ENCODE data around the gene GLIPR1L2. TPM values are rescaled to one million over a fixed set of nuclear protein-coding genes. Genes with fewer than 3 reads are reported as not detected.

GLIPR1L2 gene
- total and polyA plus RNA-seq, 10 of the 15 experiments (the other 5 are each of a cell fraction or from before 2014, with no cell fraction given), result 0.04 to 0.39 (median 0.09) TPM; not detected in 3

DNA sequence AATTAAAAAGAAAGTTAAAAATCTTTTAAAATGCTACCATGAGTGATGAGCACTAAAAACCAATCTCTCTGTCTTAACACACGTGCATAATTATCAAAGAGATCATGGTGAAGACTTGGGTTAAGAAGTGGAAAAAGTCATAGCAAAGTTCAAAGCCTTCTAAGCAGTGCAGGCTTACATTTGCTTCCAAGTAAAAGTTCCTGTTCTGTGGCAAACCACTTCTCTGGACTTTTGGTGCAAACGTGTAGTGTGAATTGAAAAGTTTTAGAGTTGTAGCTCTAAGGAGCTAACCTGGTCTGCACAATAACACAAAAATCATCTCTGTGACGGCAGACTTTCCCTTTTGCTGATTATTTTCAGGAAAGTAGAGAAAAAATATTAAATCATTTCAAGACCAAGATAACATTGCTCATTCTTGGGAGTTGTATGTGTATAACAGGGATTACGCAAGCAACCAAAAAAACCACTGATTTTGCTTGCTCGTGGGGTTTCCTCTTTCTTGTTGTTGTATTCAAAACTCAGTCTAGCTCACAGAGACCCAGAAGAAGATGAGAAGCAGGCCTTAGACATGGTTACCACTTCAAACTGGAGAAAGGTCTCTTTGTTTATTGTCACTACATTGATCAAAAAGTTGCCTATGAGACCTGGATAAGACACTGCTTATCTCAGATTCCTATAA, 87.4 kb downstream of the GLIPR1L2 start:
- peak overlapping the region; percentile 60 for H2AFZ ChIP-seq (ENCODE audit: control insufficient read depth, low read depth, low read length)
- in situ Hi-C loops (cut with MboI) (loop anchor here (25.0 kb wide), 1 partner anchor 791 kb away; no protein-coding TSS in a partner anchor), intact Hi-C loops (cut with micrococcal nuclease; ENCODE audit: unreplicated experiment) (no loop called here)
- no TSS peak for BruUV-seq (replicated peaks)
- ATAC-seq (peak; percentile 20), DNase-seq (ENCODE audit: low read depth, low spot score) (peak; percentile 28), FAIRE-seq (no peak)
- no peaks in the 10 kb centered on the region for H3K36me3 ChIP-seq (ENCODE audit: control insufficient read depth in 2 of 2, insufficient read depth in 2 of 2, low read length in 1 of 2)
- SMC1A ChIA-PET (ENCODE audit: uncharacterized antibody, unreplicated experiment), result interaction anchor here (0.5 to 2.4 kb wide), 7 partner anchors 21 to 158 kb away, joined by 3 to 6 read pairs (median 3); partner anchors contain the start of gene GLIPR1L1
- peaks cover 17% of the 10 kb centered on the region for H3K79me2 ChIP-seq (ENCODE audit: control insufficient read depth, insufficient read depth, low read length)
- RAD21 ChIA-PET (ENCODE audit: unreplicated experiment), result interaction anchor here (1.5 to 7.3 kb wide), 4 partner anchors 88 to 870 kb away, joined by 3 to 56 read pairs (median 12); partner anchors contain the start of genes BBS10, GLIPR1L1 and GLIPR1L2
- H3K4me3 ChIP-seq, result no peak overlapping the region
- no peaks in the 10 kb centered on the region for H4K20me1 ChIP-seq (ENCODE audit: control insufficient read depth, insufficient read depth)
- POLR2A ChIA-PET, result interaction anchor here (1.4 to 2.1 kb wide), 2 partner anchors 8 to 87 kb away, joined by 4 to 5 read pairs; partner anchors contain the start of gene GLIPR1L2
- H3K4me1 ChIP-seq (ENCODE audit: control insufficient read depth, insufficient read depth, low read length), result peaks cover 28% of the 10 kb centered on the region
- H3K27ac ChIP-seq (ENCODE audit: control insufficient read depth, insufficient read depth), result peak overlapping the region; percentile 34
- H3K9ac ChIP-seq (ENCODE audit: control insufficient read depth, insufficient read depth, low read length), result no peak overlapping the region
- no peaks in the 10 kb centered on the region for H3K27me3 ChIP-seq (replicated peaks in 1 of 2; ENCODE audit: control insufficient read depth in 2 of 2, insufficient read depth in 2 of 2, low read length in 1 of 2)
- CTCF ChIA-PET, result interaction anchor here (1.0 to 5.5 kb wide), 4 partner anchors 9 to 144 kb away, joined by 4 to 46 read pairs (median 14); partner anchors contain the start of genes GLIPR1L1 and GLIPR1L2
- WGBS (ENCODE audit: insufficient coverage, insufficient replicate concordance, low lambda C conversion rate, missing lambda C conversion rate), result 30% methylated on average over 5 of the region's 5 CpGs
- peak overlapping the region; percentile 28; the same call in 1 of the 2 replicates for H3K4me2 ChIP-seq (ENCODE audit: control insufficient read depth, insufficient read depth)
- H3K9me3 ChIP-seq (replicated peaks; ENCODE audit: control insufficient read depth, insufficient read depth, low read length), result no peaks in the 10 kb centered on the region
- TF ChIP-seq RUNX3 (IDR thresholded peaks at IDR 0.05; ENCODE audit: low read length), result peak; percentile 92
- TF ChIP-seq EED (IDR thresholded peaks at IDR 0.05; ENCODE audit: low read depth), result no peak
- TF ChIP-seq CBFB (IDR thresholded peaks at IDR 0.05; ENCODE audit: low read depth), result peak; percentile 77
- TF ChIP-seq ZNF207 (IDR thresholded peaks at IDR 0.05; ENCODE audit: borderline replicate concordance), result no peak
- TF ChIP-seq POU2F2 (IDR thresholded peaks at IDR 0.05; ENCODE audit: borderline replicate concordance, low read depth, low read length), result peak; percentile 55; the same call in 2 of the 3 replicates
- TF ChIP-seq PAX5 (IDR thresholded peaks at IDR 0.05; ENCODE audit: borderline replicate concordance, low read depth, low read length), result no peak
- peak; percentile 40; the same call in 1 of the 2 replicates for TF ChIP-seq JUNB (IDR thresholded peaks at IDR 0.05)
- 0 out of 4 replicates have a peak, but pooled peaks of 1 of the 2 experiments have one; percentile 40 for TF ChIP-seq BHLHE40 (IDR thresholded peaks at IDR 0.05; ENCODE audit: borderline replicate concordance in 1 of 2, low read depth in 2 of 2, low read length in 1 of 2)
- TF ChIP-seq ZNF24 (IDR thresholded peaks at IDR 0.05), result peak; percentile 16; the same call in 1 of the 2 replicates
- TF ChIP-seq, protein P1, sequence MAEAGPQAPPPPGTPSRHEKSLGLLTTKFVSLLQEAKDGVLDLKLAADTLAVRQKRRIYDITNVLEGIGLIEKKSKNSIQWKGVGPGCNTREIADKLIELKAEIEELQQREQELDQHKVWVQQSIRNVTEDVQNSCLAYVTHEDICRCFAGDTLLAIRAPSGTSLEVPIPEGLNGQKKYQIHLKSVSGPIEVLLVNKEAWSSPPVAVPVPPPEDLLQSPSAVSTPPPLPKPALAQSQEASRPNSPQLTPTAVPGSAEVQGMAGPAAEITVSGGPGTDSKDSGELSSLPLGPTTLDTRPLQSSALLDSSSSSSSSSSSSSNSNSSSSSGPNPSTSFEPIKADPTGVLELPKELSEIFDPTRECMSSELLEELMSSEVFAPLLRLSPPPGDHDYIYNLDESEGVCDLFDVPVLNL (IDR thresholded peaks at IDR 0.05; ENCODE audit: low read depth, low read length), result no peak
- 0 out of 2 replicates have a peak, but pooled peaks have one; percentile 14 for TF ChIP-seq CREM (IDR thresholded peaks at IDR 0.05; ENCODE audit: low read depth)
- no peak for TF ChIP-seq EGR1 (IDR thresholded peaks at IDR 0.05; ENCODE audit: borderline replicate concordance in 1 of 2, low read depth in 2 of 2, low read length in 2 of 2)
- no peak for TF ChIP-seq SMAD1 (IDR thresholded peaks at IDR 0.05; ENCODE audit: low read depth, partially characterized antibody)
- TF ChIP-seq CEBPB (IDR thresholded peaks at IDR 0.05; ENCODE audit: borderline replicate concordance in 1 of 2, low read depth in 2 of 2, low read length in 2 of 2), result peak in 1 of 2 experiments; percentile 68; a peak in 1 of 4 replicates
- peak; percentile 63 for TF ChIP-seq CREB1 (IDR thresholded peaks at IDR 0.05; ENCODE audit: low read depth)
- peak; percentile 66; the same call in 1 of the 2 replicates for TF ChIP-seq NFIC (IDR thresholded peaks at IDR 0.05; ENCODE audit: low read depth, low read length)
- TF ChIP-seq USF1 (IDR thresholded peaks at IDR 0.05; ENCODE audit: borderline replicate concordance, extremely low read length, insufficient read depth, low read depth, low read length), result no peak
- TF ChIP-seq, protein P2, sequence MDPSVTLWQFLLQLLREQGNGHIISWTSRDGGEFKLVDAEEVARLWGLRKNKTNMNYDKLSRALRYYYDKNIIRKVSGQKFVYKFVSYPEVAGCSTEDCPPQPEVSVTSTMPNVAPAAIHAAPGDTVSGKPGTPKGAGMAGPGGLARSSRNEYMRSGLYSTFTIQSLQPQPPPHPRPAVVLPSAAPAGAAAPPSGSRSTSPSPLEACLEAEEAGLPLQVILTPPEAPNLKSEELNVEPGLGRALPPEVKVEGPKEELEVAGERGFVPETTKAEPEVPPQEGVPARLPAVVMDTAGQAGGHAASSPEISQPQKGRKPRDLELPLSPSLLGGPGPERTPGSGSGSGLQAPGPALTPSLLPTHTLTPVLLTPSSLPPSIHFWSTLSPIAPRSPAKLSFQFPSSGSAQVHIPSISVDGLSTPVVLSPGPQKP (IDR thresholded peaks at IDR 0.05; ENCODE audit: low read depth, low read length), result no peak
- TF ChIP-seq YY1 (IDR thresholded peaks at IDR 0.05; ENCODE audit: low read depth, low read length), result no peak
- no peak for TF ChIP-seq RFX5 (IDR thresholded peaks at IDR 0.05; ENCODE audit: low read depth, low read length)
- TF ChIP-seq NBN (IDR thresholded peaks at IDR 0.05), result no peak
- TF ChIP-seq SIN3A (IDR thresholded peaks at IDR 0.05; ENCODE audit: low read depth, low read length), result no peak

Measured in GM12878 (cell line).